Activated CD4-positive, alpha-beta T cell treated with anti-CD3 and anti-CD28 coated beads for 36 hours (primary cell): Measurements from ENCODE around the gene CCDC47. TPM values are rescaled to one million over a fixed set of nuclear protein-coding genes. Genes with fewer than 3 reads are reported as not detected.
A peak's percentile ranks its signal among the peaks of the same experiment; 100 is the strongest.

Experiments used
- ATAC-seq: fragments of 200-7000 bp; cut with Tn5 transposase; one replicate; pipeline ENCODE4 v1.10.0; 2021; ENCODE audit warnings: mild to moderate bottlenecking, moderate library complexity
- CTCF ChIA-PET: fragments of 350-600 bp; sonication (Branson Sonifier 250); formaldehyde crosslinking; loops from one replicate; lab custom pipeline; 2021; ENCODE audit warnings: antibody characterized with exemption; lab: Charles Lee
- POLR2A ChIA-PET: fragments of 350-600 bp; sonication (Branson Sonifier 250); formaldehyde crosslinking; loops from one replicate; lab custom pipeline; 2021; ENCODE audit warnings: antibody characterized with exemption, inconsistent platforms; lab: Charles Lee
- DNase-seq: peaks from one replicate; pipeline ENCODE4 v3.0.0-alpha.2; 2020
- H3K27ac Mint-ChIP-seq: one replicate; pipeline ENCODE4 v1.8.0; 2021; ENCODE audit warnings: mixed read lengths
- H3K27me3 Mint-ChIP-seq: one replicate; pipeline ENCODE4 v1.8.0; 2021; ENCODE audit warnings: mixed read lengths
- H3K36me3 Mint-ChIP-seq: one replicate; pipeline ENCODE4 v1.8.0; 2021; ENCODE audit warnings: low read depth, mixed read lengths
- H3K4me1 Mint-ChIP-seq: one replicate; pipeline ENCODE4 v1.8.0; 2021; ENCODE audit warnings: mixed read lengths
- H3K4me3 Mint-ChIP-seq: one replicate; pipeline ENCODE4 v1.8.0; 2021; ENCODE audit warnings: mild to moderate bottlenecking, moderate library complexity, mixed read lengths
- H3K9me3 Mint-ChIP-seq: one replicate; pipeline ENCODE4 v1.8.0; 2021; ENCODE audit warnings: low read depth, mixed read lengths
- intact Hi-C, 2 experiments: fragments of 100-400 bp; cut with DNase I in 1 of 2; cut with micrococcal nuclease in 1 of 2; formaldehyde crosslinking; loops; one replicate each; pipeline versions ENCODE4 v1.14.2 to v1.15.1; 2022 to 2024; cut with DNase I, micrococcal nuclease
- total RNA-seq, 2 experiments: library from RNA; stranded (reverse); gene quantifications; one replicate each; pipeline ENCODE4 v1.2.3, GENCODE V29; 2021

The CCDC47 gene
- total RNA-seq, 2 experiments from 2014 or later: 76.9 to 82.3 TPM

GRCh38 chr17:63705657-63706056, 67.7 kb downstream of the CCDC47 start:
- intact Hi-C loops: no loop called here
- H3K36me3 Mint-ChIP-seq: peaks cover 42% of the 10 kb centered on the region
- H3K27ac Mint-ChIP-seq: peak overlapping the region; percentile 72
- ChIA-PET CTCF (interaction anchor here (0.5 to 0.8 kb wide), 2 partner anchors 42 to 63 kb away, joined by 3 to 4 read pairs; no protein-coding TSS in a partner anchor), POLR2A (interaction anchor here (0.6 kb wide), 1 partner anchor 15 kb away, joined by 3 read pairs; no protein-coding TSS in a partner anchor)
- H3K9me3 Mint-ChIP-seq: no peaks in the 10 kb centered on the region
- ATAC-seq: no peak
- H3K4me1 Mint-ChIP-seq: peaks cover 81% of the 10 kb centered on the region
- H3K27me3 Mint-ChIP-seq: no peaks in the 10 kb centered on the region
- no peak overlapping the region for H3K4me3 Mint-ChIP-seq
- no peak for DNase-seq

GRCh38 chr17:63704836-63705235, 68.6 kb downstream of the CCDC47 start:
- Mint-ChIP-seq H3K4me1 (peaks cover 75% of the 10 kb centered on the region), H3K27ac (no peak overlapping the region), H3K4me3 (no peak overlapping the region), H3K27me3 (no peaks in the 10 kb centered on the region), H3K36me3 (peaks cover 39% of the 10 kb centered on the region), H3K9me3 (no peaks in the 10 kb centered on the region)
- POLR2A ChIA-PET: interaction anchor here (0.6 kb wide), 1 partner anchor 14 kb away, joined by 3 read pairs; no protein-coding TSS in a partner anchor
- CTCF ChIA-PET: no interaction called here
- ATAC-seq (no peak), DNase-seq (no peak)
- intact Hi-C loops: loop anchor here in 1 of 2 experiments (5.0 kb wide), 1 partner anchor 122 kb away; the partner anchor contains the start of genes FTSJ3 and PSMC5

GRCh38 chr17:63704259-63704576, 69.2 kb downstream of the CCDC47 start:
- no peak for ATAC-seq
- Mint-ChIP-seq H3K27ac (no peak overlapping the region), H3K36me3 (peaks cover 36% of the 10 kb centered on the region), H3K4me3 (no peak overlapping the region), H3K9me3 (no peaks in the 10 kb centered on the region), H3K4me1 (peaks cover 70% of the 10 kb centered on the region), H3K27me3 (no peaks in the 10 kb centered on the region)
- CTCF ChIA-PET: interaction anchor here (1.5 kb wide), 1 partner anchor 279 kb away, joined by 4 read pairs; no protein-coding TSS in a partner anchor
- intact Hi-C loops: loop anchor here in 1 of 2 experiments (5.0 kb wide), 1 partner anchor 123 kb away; the partner anchor contains the start of genes FTSJ3 and PSMC5
- POLR2A ChIA-PET: interaction anchor here (1.1 kb wide), 1 partner anchor 70 kb away, joined by 3 read pairs; the partner anchor contains the start of gene DDX42
- no peak for DNase-seq

GRCh38 chr17:63703556-63704258, 69.7 kb downstream of the CCDC47 start:
- ATAC-seq (no peak), DNase-seq (no peak)
- Mint-ChIP-seq H3K27me3 (no peaks in the 10 kb centered on the region), H3K9me3 (no peaks in the 10 kb centered on the region), H3K4me3 (peak overlapping the region; percentile 42), H3K4me1 (peaks cover 65% of the 10 kb centered on the region), H3K36me3 (peaks cover 31% of the 10 kb centered on the region), H3K27ac (peak overlapping the region; percentile 94)
- ChIA-PET CTCF (interaction anchor here (0.6 to 1.5 kb wide), 3 partner anchors 70 to 278 kb away, joined by 3 to 4 read pairs (median 3); partner anchors contain the start of genes CCDC47 and DDX42), POLR2A (interaction anchor here (0.8 to 1.1 kb wide), 2 partner anchors 53 to 70 kb away, joined by 3 read pairs; partner anchors contain the start of gene DDX42)
- intact Hi-C loops: loop anchor here (2.0 to 5.0 kb wide), 2 partner anchors 124 to 803 kb away; partner anchors contain the start of genes CEP95 (in 1 of the 2), DDX5 (in 1 of the 2), FTSJ3 (in 1 of the 2) and PSMC5 (in 1 of the 2)

- Mint-ChIP-seq H3K36me3 (peaks cover 30% of the 10 kb centered on the region), H3K27me3 (no peaks in the 10 kb centered on the region), H3K27ac (peak overlapping the region; percentile 94), H3K4me3 (peak overlapping the region; percentile 82), H3K4me1 (peaks cover 60% of the 10 kb centered on the region), H3K9me3 (no peaks in the 10 kb centered on the region)
- no peak for ATAC-seq
- no peak for DNase-seq
- CTCF ChIA-PET: interaction anchor here (0.6 to 1.5 kb wide), 6 partner anchors 12 to 296 kb away, joined by 3 to 5 read pairs (median 3); partner anchors contain the start of genes CCDC47 and DDX42
- POLR2A ChIA-PET: interaction anchor here (0.8 kb wide), 1 partner anchor 52 kb away, joined by 3 read pairs; no protein-coding TSS in a partner anchor
- intact Hi-C loops: loop anchor here (2.0 to 5.0 kb wide), 2 partner anchors 124 to 804 kb away; partner anchors contain the start of genes CEP95 (in 1 of the 2), DDX5 (in 1 of the 2), FTSJ3 (in 1 of the 2) and PSMC5 (in 1 of the 2)
Observed at GRCh38 chr17:63703029-63703428, 70.4 kb downstream of the CCDC47 start.

GRCh38 chr17:63702721-63703015, 70.7 kb downstream of the CCDC47 start:
- ATAC-seq (no peak), DNase-seq (no peak)
- Mint-ChIP-seq H3K4me1 (peaks cover 63% of the 10 kb centered on the region), H3K9me3 (no peaks in the 10 kb centered on the region), H3K36me3 (peaks cover 34% of the 10 kb centered on the region), H3K4me3 (peak overlapping the region; percentile 82), H3K27me3 (no peaks in the 10 kb centered on the region), H3K27ac (peak overlapping the region; percentile 94)
- ChIA-PET POLR2A (no interaction called here), CTCF (interaction anchor here (0.6 to 1.5 kb wide), 4 partner anchors 12 to 296 kb away, joined by 3 to 5 read pairs (median 4); no protein-coding TSS in a partner anchor)
- intact Hi-C loops: loop anchor here (1.0 to 5.0 kb wide), 4 partner anchors 39 to 804 kb away; partner anchors contain the start of genes STRADA (in 2 of the 2), CEP95 (in 1 of the 2), DDX5 (in 1 of the 2) and FTSJ3 (in 1 of the 2)

- H3K36me3 Mint-ChIP-seq: peaks cover 36% of the 10 kb centered on the region
- H3K27ac Mint-ChIP-seq: peak overlapping the region; percentile 94
- ChIA-PET CTCF (interaction anchor here (0.6 to 2.3 kb wide), 5 partner anchors 8 to 295 kb away, joined by 3 to 9 read pairs (median 5); no protein-coding TSS in a partner anchor), POLR2A (interaction anchor here (0.6 to 0.9 kb wide), 3 partner anchors 15 to 80 kb away, joined by 3 to 6 read pairs (median 3); partner anchors contain the start of genes CCDC47, DDX42 and MAP3K3)
- DNase-seq (peak; percentile 88), ATAC-seq (peak; percentile 43)
- no peaks in the 10 kb centered on the region for H3K27me3 Mint-ChIP-seq
- intact Hi-C loops: loop anchor here (1.0 to 5.0 kb wide), 5 partner anchors 39 to 805 kb away; partner anchors contain the start of genes FTSJ3 (in 2 of the 2), PSMC5 (in 2 of the 2), STRADA (in 2 of the 2) and CEP95 (in 1 of the 2)
- H3K4me1 Mint-ChIP-seq: peaks cover 64% of the 10 kb centered on the region
- H3K4me3 Mint-ChIP-seq: peak overlapping the region; percentile 82
- no peaks in the 10 kb centered on the region for H3K9me3 Mint-ChIP-seq
Observed at GRCh38 chr17:63701868-63702720, 71.3 kb downstream of the CCDC47 start.

- intact Hi-C loops: loop anchor here (1.0 to 5.0 kb wide), 2 partner anchors 126 kb away; partner anchors contain the start of genes FTSJ3 (in 2 of the 2) and PSMC5 (in 2 of the 2)
- no peak for ATAC-seq
- Mint-ChIP-seq H3K36me3 (peaks cover 42% of the 10 kb centered on the region), H3K4me1 (peaks cover 64% of the 10 kb centered on the region), H3K4me3 (peak overlapping the region; percentile 82), H3K27ac (peak overlapping the region; percentile 94), H3K27me3 (no peaks in the 10 kb centered on the region), H3K9me3 (no peaks in the 10 kb centered on the region)
- no peak for DNase-seq
- ChIA-PET CTCF (interaction anchor here (1.1 to 2.3 kb wide), 3 partner anchors 9 to 132 kb away, joined by 3 to 9 read pairs (median 6); no protein-coding TSS in a partner anchor), POLR2A (interaction anchor here (0.6 to 1.0 kb wide), 6 partner anchors 9 to 79 kb away, joined by 3 to 13 read pairs (median 4); partner anchors contain the start of genes CCDC47, DDX42 and MAP3K3)
Observed at GRCh38 chr17:63701456-63701820, 72.0 kb downstream of the CCDC47 start.

- intact Hi-C loops: loop anchor here (1.0 to 5.0 kb wide), 5 partner anchors 73 to 445 kb away; partner anchors contain the start of genes FTSJ3 (in 2 of the 2), PSMC5 (in 2 of the 2), CCDC47 (in 1 of the 2) and MAP3K3 (in 1 of the 2)
- peaks cover 46% of the 10 kb centered on the region for H3K36me3 Mint-ChIP-seq
- peak; percentile 69 for DNase-seq
- CTCF ChIA-PET: interaction anchor here (0.7 to 2.3 kb wide), 4 partner anchors 9 to 133 kb away, joined by 3 to 9 read pairs (median 5); no protein-coding TSS in a partner anchor
- POLR2A ChIA-PET: interaction anchor here (0.6 to 1.0 kb wide), 7 partner anchors 9 to 141 kb away, joined by 3 to 13 read pairs (median 3); partner anchors contain the start of genes CCDC47, DDX42 and MAP3K3
- peak overlapping the region; percentile 94 for H3K27ac Mint-ChIP-seq
- peak; percentile 4 for ATAC-seq
- H3K4me3 Mint-ChIP-seq: peak overlapping the region; percentile 82
- H3K9me3 Mint-ChIP-seq: no peaks in the 10 kb centered on the region
- no peaks in the 10 kb centered on the region for H3K27me3 Mint-ChIP-seq
- H3K4me1 Mint-ChIP-seq: peaks cover 64% of the 10 kb centered on the region
Observed at GRCh38 chr17:63700528-63701455, 72.6 kb downstream of the CCDC47 start.
